HEK293 (cell line): ENCODE measurements around the gene MEG3.

Source experiments
- CTCF ChIA-PET: fragments of 350-600 bp; formaldehyde crosslinking; extraction: SDS; loops from one replicate; lab custom pipeline; 2021; ENCODE audit warnings: antibody characterized with exemption; lab: Yijun Ruan, JAX
- POLR2A ChIA-PET: fragments of 300-600 bp; formaldehyde crosslinking; extraction: SDS; loops from one replicate; lab custom pipeline; 2020; ENCODE audit warnings: antibody characterized with exemption, inconsistent platforms; lab: Yijun Ruan, JAX
- H3K27ac ChIP-seq: fragments of 200-500 bp; sonication (Bioruptor generic); 2 replicates; pipeline ENCODE4 v1.5.1; 2014; ENCODE audit warnings: low read depth, low read length, control low read depth, inconsistent platforms; ENCODE audit errors: extremely low read depth
- H3K36me3 ChIP-seq, 2 experiments: fragments of 200-500 bp in 1 of 2; sonication (Bioruptor generic) in 1 of 2; 1 replicate in 1 of 2; 2 replicates in 1 of 2; pipeline ENCODE4 v1.5.1; 2014 to 2017; ENCODE audit warnings: inconsistent platforms in 2 of 2, low read length in 2 of 2; ENCODE audit not compliant: control insufficient read depth in 2 of 2, insufficient read depth in 1 of 2
- H3K4me1 ChIP-seq: fragments of 200-500 bp; sonication (Bioruptor generic); 2 replicates; pipeline ENCODE4 v1.5.1; 2014; ENCODE audit warnings: mild to moderate bottlenecking, low read length, inconsistent platforms; ENCODE audit not compliant: control insufficient read depth, insufficient read depth
- H3K4me3 ChIP-seq: 2 replicates; pipeline ENCODE4 v1.5.1; 2011; ENCODE audit warnings: low read depth, mild to moderate bottlenecking, control low read depth, low read length, moderate library complexity
- H3K9me3 ChIP-seq: fragments of 200-500 bp; sonication (Bioruptor generic); 2 replicates; pipeline ENCODE4 v1.5.1; 2014; ENCODE audit warnings: low read depth, low read length, inconsistent platforms; ENCODE audit not compliant: control insufficient read depth, insufficient read depth
- ATF2 ChIP-seq: fragments of 450-650 bp; formaldehyde crosslinking; IDR thresholded peaks from 2 replicates; pipeline ENCODE4 v1.5.1; 2016; ENCODE audit warnings: missing biosample characterization, missing genetic modification characterization, low read depth
- KLF17 ChIP-seq: fragments of 450-650 bp; formaldehyde crosslinking; IDR thresholded peaks from 2 replicates; pipeline ENCODE4 v1.5.1; 2016; ENCODE audit warnings: missing biosample characterization, missing genetic modification characterization
- PRDM10 ChIP-seq: fragments of 450-650 bp; formaldehyde crosslinking; IDR thresholded peaks from 2 replicates; pipeline ENCODE4 v1.5.1; 2016; ENCODE audit warnings: missing biosample characterization, missing genetic modification characterization
- SALL2 ChIP-seq: fragments of 450-650 bp; formaldehyde crosslinking; IDR thresholded peaks from 2 replicates; pipeline ENCODE4 v1.5.0; 2017; ENCODE audit warnings: missing biosample characterization, mild to moderate bottlenecking, missing genetic modification characterization, borderline replicate concordance
- TSHZ1 ChIP-seq: fragments of 450-650 bp; formaldehyde crosslinking; IDR thresholded peaks from 2 replicates; pipeline ENCODE4 v1.5.1; 2016; ENCODE audit warnings: missing biosample characterization, missing genetic modification characterization, borderline replicate concordance
- YY2 ChIP-seq: fragments of 450-650 bp; formaldehyde crosslinking; IDR thresholded peaks from 2 replicates; pipeline ENCODE4 v1.5.1; 2016; ENCODE audit warnings: missing biosample characterization, missing genetic modification characterization
- ZBTB10 ChIP-seq: fragments of 450-650 bp; formaldehyde crosslinking; IDR thresholded peaks from 2 replicates; pipeline ENCODE4 v1.5.1; 2016; ENCODE audit warnings: missing biosample characterization, missing genetic modification characterization
- ZNF280C ChIP-seq: fragments of 450-650 bp; formaldehyde crosslinking; IDR thresholded peaks from 2 replicates; pipeline ENCODE4 v1.5.1; 2016; ENCODE audit warnings: missing biosample characterization, missing genetic modification characterization
- ZNF324 ChIP-seq: fragments of 450-650 bp; formaldehyde crosslinking; IDR thresholded peaks from 2 replicates; pipeline ENCODE4 v1.5.1; 2016; ENCODE audit warnings: missing biosample characterization, missing genetic modification characterization
- ZNF366 ChIP-seq: fragments of 450-650 bp; formaldehyde crosslinking; conservative IDR thresholded peaks from 2 replicates; pipeline ENCODE4 v1.5.1; 2016; ENCODE audit warnings: missing biosample characterization, missing genetic modification characterization
- ZNF626 ChIP-seq: fragments of 450-650 bp; sonication (Bioruptor Pico); formaldehyde crosslinking; IDR thresholded peaks from 2 replicates; pipeline ENCODE4 v1.5.1; 2018; ENCODE audit warnings: missing biosample characterization, missing genetic modification characterization, inconsistent platforms
- ZNF768 ChIP-seq: fragments of 450-650 bp; formaldehyde crosslinking; IDR thresholded peaks from 2 replicates; pipeline ENCODE4 v1.5.1; 2018; ENCODE audit warnings: missing biosample characterization, mild to moderate bottlenecking, missing genetic modification characterization
- ZNF776 ChIP-seq: fragments of 450-650 bp; formaldehyde crosslinking; IDR thresholded peaks from 2 replicates; pipeline ENCODE4 v1.5.0; 2017; ENCODE audit warnings: missing biosample characterization, missing genetic modification characterization, borderline replicate concordance
- ZNF777 ChIP-seq: fragments of 450-650 bp; formaldehyde crosslinking; IDR thresholded peaks from 2 replicates; pipeline ENCODE4 v1.5.1; 2017; ENCODE audit warnings: missing biosample characterization, missing genetic modification characterization, borderline replicate concordance

Gene MEG3

GRCh38 chr14:100874051-100874410, 48.1 kb downstream of the MEG3 start:
- POLR2A ChIA-PET: no interaction called here
- TF ChIP-seq PRDM10: no peak
- Histone ChIP-seq H3K9me3 (no peaks in the 10 kb centered on the region), H3K4me3 (no peak overlapping the region), H3K27ac (no peak overlapping the region), H3K36me3 (no peaks in the 10 kb centered on the region), H3K4me1 (no peaks in the 10 kb centered on the region)
- CTCF ChIA-PET: no interaction called here

- ChIA-PET POLR2A (no interaction called here), CTCF (no interaction called here)
- Histone ChIP-seq H3K4me3 (no peak overlapping the region), H3K9me3 (no peaks in the 10 kb centered on the region), H3K27ac (no peak overlapping the region), H3K4me1 (no peaks in the 10 kb centered on the region), H3K36me3 (no peaks in the 10 kb centered on the region)
- TF ChIP-seq ZNF626 (tag by site-specific recombination) (no peak), ZBTB10 (tag by site-specific recombination) (no peak), ATF2 (tag by site-specific recombination) (no peak), TSHZ1 (no peak), SALL2 (tag by site-specific recombination) (no peak), YY2 (no peak), ZNF777 (tag by site-specific recombination) (no peak), ZNF768 (tag by site-specific recombination) (no peak), ZNF280C (no peak), ZNF776 (tag by site-specific recombination) (no peak), KLF17 (no peak), ZNF324 (tag by site-specific recombination) (no peak), ZNF366 (tag by site-specific recombination) (no peak)
Observed at GRCh38 chr14:100874411-100875091, 48.6 kb downstream of the MEG3 start.
